ENCODE measurements around the gene ITGAL.
"Not testable (repeated sequence)": the region's sequence is repeated elsewhere in the genome, so short reads cannot be mapped to it uniquely, and the experiment has no call there.

Gene ITGAL

GRCh38 chr16:30493941-30494488 is 21.5 kb downstream of the ITGAL start:
- DNase-seq, result no peak

DNA sequence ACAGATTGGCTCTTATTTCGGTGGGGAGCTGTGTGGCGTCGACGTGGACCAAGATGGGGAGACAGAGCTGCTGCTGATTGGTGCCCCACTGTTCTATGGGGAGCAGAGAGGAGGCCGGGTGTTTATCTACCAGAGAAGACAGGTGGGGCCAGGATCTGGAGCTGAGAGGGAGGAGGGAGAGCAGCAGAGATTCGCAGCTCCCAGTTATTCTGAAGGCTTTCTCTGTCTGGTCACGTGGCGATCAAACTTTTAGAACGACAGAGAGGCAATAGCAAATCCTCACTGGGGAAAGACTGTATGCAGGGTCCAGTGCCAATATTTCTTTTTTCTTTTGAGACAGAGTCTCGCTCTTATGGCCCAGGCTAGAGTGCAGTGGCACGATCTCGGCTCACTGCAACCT is 22.2 kb downstream of the ITGAL start:
- no peak for DNase-seq

- DNase-seq, result no peak
Measured at GRCh38 chr16:30499284-30499683, 26.7 kb downstream of the ITGAL start.

DNA sequence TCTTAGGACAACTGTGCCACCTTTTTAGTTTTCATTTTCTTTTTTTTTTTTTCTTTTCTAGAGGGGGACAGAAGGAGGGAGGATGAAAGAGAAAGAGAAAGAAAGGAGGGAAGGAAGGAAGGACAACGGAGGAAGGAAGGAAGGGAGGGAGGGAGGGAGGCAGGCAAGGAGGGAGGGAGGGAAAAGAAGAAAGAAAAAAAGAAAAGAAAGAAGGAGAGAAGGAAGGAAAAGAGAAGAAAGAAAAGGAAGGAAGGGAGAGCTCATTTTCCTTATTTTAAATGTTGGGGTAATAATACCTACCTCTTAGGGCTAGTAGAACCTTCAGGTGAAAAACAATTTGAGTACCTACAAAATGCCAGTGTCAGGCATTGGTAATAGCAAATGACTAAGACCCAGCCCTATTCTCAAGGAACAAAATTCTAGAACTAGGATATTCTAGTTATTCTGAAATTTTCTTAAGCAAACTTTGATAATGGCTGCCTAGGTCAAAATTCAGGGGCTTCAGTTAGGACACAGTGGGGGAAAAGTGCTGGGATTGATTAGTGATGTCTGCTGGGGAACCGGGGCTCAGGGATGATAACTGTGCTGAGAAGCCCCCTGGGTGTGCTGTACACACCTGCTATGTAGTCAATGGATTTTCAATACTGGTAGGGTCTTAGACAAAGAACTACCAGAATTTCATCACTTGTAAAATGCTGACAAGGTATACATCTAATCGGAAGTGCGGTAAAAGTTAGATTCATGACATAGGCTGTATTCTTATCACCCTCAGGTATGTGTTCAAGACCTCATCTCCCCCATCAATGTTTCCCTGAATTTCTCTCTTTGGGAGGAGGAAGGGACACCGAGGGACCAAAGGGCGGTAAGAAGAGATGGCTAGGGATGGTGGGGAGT is 31.1 kb downstream of the ITGAL start:
- no peak for DNase-seq

DNA sequence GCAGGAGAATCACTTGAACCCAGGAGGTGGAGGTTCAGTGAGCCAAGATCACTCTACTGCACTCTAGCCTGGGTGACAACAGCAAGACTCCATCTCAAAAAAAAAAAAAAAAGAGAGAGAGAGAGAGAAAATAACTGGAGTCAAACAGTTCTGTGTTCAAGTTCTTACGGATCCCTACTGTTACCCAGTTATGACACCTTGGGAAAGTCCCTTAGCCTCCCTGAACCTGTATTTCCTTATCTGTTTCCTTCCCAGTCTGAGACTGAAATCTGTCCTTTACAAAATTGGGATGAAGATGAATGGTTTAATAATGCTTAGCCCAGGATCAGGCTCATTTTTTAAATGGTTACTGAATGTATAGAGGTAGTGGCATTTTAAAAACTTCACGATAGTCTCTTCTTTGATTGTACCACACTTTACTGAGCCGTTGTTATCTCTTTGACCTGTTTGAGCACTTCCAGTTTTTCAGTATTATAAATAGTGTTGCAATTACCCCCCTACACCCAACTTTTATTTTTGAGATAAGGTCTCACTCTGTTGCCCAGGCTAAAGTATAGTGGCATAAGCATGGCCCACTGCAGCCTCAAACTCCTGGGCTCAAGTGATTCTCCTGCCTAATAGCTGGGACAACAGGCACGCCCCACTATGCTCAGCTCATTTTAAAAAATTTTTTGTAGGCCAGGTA is 36.7 kb downstream of the ITGAL start:
- no peak for DNase-seq

GRCh38 chr16:30510376-30510938 is 37.9 kb downstream of the ITGAL start:
- DNase-seq, result no peak

DNA sequence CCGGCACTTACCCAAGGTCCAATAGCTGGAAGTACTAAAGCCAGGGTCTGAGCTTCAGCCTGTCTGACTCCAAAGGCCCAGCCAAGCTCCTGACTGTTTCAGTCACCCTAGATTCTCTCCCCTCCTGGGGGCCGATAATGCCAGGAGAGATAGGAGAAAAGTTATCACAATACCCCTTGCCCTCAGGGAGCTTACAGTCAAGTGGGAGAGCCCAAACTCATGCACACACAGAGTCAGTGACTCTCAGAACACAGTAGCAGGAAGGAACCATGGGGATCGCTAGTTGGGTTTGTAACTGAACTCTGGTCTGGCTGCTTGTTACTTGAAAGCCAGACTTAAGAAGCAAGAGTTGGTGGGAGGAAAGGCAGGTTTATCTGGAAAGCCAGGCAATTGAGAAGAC is 39.0 kb downstream of the ITGAL start:
- DNase-seq, result no peak

DNA sequence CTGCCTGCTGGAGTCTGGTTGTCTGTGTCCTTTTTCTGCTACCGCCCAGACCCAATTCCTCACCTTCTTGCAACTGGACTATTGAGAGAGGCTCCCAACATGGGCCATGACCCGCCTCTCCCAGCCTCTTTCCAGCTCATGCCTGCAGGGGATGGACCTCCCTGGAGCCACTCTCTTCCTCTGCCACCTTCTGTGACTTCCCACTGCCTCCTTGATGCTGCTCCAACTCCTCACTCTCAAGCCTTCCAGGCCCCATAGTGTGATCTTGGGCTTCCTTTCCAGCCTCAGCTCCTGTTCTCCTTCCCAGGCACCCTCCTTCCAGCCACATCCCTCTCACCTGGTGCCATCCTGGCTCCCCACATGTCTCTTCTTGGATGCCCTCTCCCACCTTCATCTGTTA is 42.7 kb downstream of the ITGAL start:
- no peak for DNase-seq

DNA sequence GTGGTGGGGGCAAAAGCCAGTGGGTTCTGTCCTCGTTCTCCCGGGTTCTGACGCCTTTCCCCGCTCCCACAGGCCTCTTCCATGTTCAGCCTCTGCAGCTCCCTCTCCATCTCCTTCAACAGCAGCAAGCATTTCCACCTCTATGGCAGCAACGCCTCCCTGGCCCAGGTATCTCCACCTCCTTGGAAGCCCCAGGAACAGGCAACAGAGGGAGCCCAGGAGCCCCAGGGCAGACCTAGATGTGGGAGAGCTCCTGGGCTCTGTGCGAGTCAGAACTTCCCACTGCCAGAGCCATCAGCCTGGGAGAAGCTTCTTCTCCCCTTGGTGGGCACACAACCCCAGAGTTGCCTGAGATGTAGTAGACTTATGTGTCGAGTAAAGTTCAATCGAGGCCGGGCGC is 46.0 kb downstream of the ITGAL start:
- DNase-seq, result no peak

DNA sequence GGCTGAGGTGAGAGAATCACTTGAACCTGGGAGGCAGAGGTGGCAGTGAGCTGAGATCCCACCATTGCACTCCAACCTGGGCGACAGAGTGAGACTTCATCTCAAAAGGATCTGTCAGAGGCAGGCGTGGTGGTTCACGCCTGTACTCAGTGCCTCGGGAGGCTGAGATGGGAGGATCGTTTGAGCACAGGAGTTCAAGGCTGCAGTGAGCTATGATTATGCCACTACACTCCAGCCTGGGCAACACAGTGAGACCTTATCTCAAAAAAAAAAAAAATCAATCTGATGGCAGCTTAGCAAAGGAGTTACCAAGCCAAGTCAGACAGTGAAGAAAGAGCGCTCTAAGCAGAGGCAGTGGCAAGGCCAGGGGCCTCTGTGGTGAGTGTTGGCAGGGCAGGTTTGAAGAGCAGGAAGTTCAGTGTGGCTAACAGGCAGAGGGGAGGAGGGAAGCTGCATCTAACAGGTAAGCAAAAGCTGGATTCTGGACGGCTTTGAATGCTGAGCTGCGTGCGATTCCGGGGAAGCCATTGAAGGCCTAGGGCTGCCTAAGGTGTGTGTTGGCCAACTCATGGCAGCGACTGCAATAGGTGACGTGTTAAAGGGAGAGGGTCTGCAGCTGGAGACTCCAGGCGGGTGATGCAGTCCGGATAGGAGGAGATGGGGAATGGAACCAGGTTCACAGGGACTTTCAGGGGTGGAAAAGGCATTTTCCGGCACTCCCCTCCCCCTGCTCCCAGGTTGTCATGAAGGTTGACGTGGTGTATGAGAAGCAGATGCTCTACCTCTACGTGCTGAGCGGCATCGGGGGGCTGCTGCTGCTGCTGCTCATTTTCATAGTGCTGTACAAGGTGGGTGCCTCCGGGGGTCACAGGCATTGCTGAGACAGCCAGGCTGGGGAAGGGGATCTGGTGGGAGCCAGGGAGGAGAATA is 46.8 kb downstream of the ITGAL start:
- DNase-seq, result no peak

- no peak for DNase-seq
Measured at GRCh38 chr16:30521476-30521872, 48.9 kb downstream of the ITGAL start.

GRCh38 chr16:30521873-30522641 is 49.5 kb downstream of the ITGAL start:
- DNase-seq, result no peak

DNA sequence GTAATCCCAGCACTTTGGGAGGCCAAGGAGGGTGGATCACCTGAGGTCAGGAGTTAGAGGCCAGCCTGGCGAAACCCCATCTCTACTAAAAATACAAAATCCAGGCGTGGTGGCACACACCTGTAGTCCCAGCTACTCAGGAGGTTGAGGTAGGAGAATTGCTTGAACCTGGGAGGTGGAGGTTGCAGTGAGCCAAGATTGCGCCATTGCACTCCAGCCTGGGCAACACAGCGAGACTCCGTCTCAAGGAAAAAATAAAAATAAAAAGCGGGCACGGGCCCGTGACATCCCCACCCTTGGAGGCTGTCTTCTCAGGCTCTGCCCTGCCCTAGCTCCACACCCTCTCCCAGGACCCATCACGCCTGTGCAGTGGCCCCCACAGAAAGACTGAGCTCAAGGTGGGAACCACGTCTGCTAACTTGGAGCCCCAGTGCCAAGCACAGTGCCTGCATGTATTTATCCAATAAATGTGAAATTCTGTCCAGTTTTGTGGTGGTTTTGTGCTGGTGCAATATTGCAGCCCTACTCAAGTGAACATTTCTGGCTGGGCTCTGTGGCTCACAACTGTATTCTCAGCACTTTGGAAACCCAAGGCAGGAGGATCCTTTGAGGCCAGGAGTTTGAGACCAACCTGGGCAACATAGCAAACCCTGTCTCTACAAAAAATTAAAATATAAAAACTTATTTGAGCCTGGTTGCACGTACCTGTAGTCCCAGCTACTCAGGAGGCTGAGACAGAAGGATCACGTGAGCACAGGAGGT is 50.3 kb downstream of the ITGAL start:
- not testable (repeated sequence) for DNase-seq

DNA sequence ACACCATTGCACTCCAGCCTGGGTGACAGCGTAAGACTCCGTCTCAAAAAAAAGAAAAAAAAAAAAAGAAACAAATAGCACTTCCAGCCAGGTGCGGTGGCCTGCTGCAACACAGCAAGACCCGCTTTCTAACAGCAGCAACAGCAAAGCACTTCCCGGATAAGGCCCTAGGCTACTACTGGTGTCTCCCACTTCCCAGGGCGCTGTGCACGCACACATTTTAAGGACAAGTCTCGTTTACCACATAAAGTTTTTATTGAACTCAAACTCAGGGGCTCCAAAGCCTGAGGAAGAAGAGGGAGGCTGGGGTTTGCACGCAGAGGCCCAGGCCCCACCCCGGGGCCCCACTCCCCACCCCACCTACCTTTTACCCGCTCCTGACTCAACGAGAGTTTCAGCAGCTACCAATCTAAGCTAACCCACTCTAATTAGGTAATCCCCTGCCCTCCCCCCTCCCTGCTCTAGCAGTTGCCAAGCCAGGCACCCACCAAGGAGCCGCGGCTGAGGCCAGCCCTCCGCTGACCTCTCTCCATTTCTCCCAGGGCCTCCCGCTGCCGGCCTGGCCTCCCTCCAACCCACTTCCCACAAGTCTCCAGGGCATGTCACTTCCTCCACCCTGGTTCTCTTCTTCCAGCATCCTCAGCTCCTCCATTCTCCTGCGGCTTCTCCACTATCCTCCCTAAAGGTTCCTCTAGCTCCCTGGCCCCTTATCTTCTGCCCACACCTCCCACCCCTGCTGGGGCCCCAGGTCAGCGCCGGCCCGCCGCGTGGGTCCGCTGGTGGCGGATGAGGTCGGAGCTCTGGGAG is 51.4 kb downstream of the ITGAL start:
- DNase-seq, result no peak

- DNase-seq, result no peak
Measured at GRCh38 chr16:30524575-30525568, 52.3 kb downstream of the ITGAL start.

DNA sequence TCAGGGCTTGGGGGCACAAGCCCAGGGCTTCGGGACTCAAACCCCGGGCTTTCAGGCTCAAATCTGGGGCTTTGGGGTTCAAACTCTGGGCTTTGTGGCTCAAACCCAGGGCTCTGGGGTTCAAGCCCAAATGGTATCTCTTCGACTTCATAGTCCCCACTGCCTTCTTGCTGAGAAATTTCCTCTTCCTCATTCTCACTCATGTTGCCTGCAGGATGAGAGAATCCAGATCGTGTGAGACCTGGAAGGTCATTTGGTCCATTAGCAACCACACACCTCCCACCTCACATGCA is 53.2 kb downstream of the ITGAL start:
- no peak for DNase-seq

GRCh38 chr16:30526137-30526822 is 53.7 kb downstream of the ITGAL start, which contains the start of gene ZNF768:
ZNF768 (minus strand) TSS chr16:30526566; CDS start chr16:30526413, 153 bp downstream.
- DNase-seq, result peak in 1 of 2 donors; percentile 33
